HepG2 (cell line): ENCODE measurements around the gene RSL1D1. TPM values are rescaled to one million over a fixed set of nuclear protein-coding genes. Genes with fewer than 3 reads are reported as not detected.

Source experiments
- CC2D1A ChIP-seq: sonication (generic); formaldehyde crosslinking; IDR thresholded peaks from 2 replicates; pipeline ENCODE4 v1.8.1; 2023; ENCODE audit warnings: mild to moderate bottlenecking, missing genetic modification reagents
- CEBPG ChIP-seq: IDR thresholded peaks from 2 replicates; pipeline ENCODE4 v1.6.1; 2016
- CREB1 ChIP-seq, 2 experiments: fragments of 450-650 bp in 1 of 2; IDR thresholded peaks; 2 replicates each; pipeline ENCODE4 v1.6.1; 2016 to 2017; ENCODE audit warnings: control low read depth in 1 of 2, mild to moderate bottlenecking in 1 of 2, missing compliant biosample characterization in 1 of 2, missing genetic modification characterization in 1 of 2
- HMGA1 ChIP-seq: sonication (generic); formaldehyde crosslinking; conservative IDR thresholded peaks from 2 replicates; pipeline ENCODE4 v1.4.0; 2020; ENCODE audit warnings: missing genetic modification reagents
- NPAS2 ChIP-seq: sonication (generic); formaldehyde crosslinking; IDR thresholded peaks from 2 replicates; pipeline ENCODE4 v1.8.0; 2022; ENCODE audit warnings: mild to moderate bottlenecking, missing genetic modification reagents, borderline replicate concordance
- NR3C1 ChIP-seq: sonication (generic); formaldehyde crosslinking; IDR thresholded peaks from 2 replicates; pipeline ENCODE4 v1.4.0; 2020; ENCODE audit warnings: missing genetic modification reagents
- REPIN1 ChIP-seq: sonication (generic); formaldehyde crosslinking; IDR thresholded peaks from 2 replicates; pipeline ENCODE4 v1.8.0; 2022; ENCODE audit warnings: missing genetic modification reagents, low read depth, mild to moderate bottlenecking, borderline replicate concordance
- SMAD1 ChIP-seq: sonication (generic); formaldehyde crosslinking; IDR thresholded peaks from 2 replicates; pipeline ENCODE4 v1.4.0; 2020; ENCODE audit warnings: missing genetic modification reagents, low read depth, mild to moderate bottlenecking, borderline replicate concordance
- SMAD9 ChIP-seq: sonication (generic); formaldehyde crosslinking; IDR thresholded peaks from 2 replicates; pipeline ENCODE4 v1.5.1; 2020; ENCODE audit warnings: mild to moderate bottlenecking, missing genetic modification reagents
- SOX5 ChIP-seq: IDR thresholded peaks from 2 replicates; pipeline ENCODE4 v1.6.1; 2016; ENCODE audit warnings: borderline replicate concordance
- TRIM24 ChIP-seq: sonication (generic); formaldehyde crosslinking; IDR thresholded peaks from 2 replicates; pipeline ENCODE4 v1.8.0; 2022; ENCODE audit warnings: mild to moderate bottlenecking, missing genetic modification reagents
- U2AF1 ChIP-seq: fragments of 200-400 bp; formaldehyde crosslinking; optimal IDR thresholded peaks from 2 replicates; pipeline ENCODE3; 2017; ENCODE audit warnings: mild to moderate bottlenecking, low read depth, low read length
- ZNF329 ChIP-seq: sonication (generic); formaldehyde crosslinking; IDR thresholded peaks from 2 replicates; pipeline ENCODE4 v1.9.0; 2021; ENCODE audit warnings: low read depth, mild to moderate bottlenecking, missing genetic modification reagents
- ZNF451 ChIP-seq: sonication (generic); formaldehyde crosslinking; IDR thresholded peaks from 2 replicates; pipeline ENCODE4 v1.5.0; 2020; ENCODE audit warnings: mild to moderate bottlenecking, missing genetic modification reagents
- ZNF878 ChIP-seq: sonication (generic); formaldehyde crosslinking; IDR thresholded peaks from 2 replicates; pipeline ENCODE4 v1.8.1; 2023; ENCODE audit warnings: mild to moderate bottlenecking, missing genetic modification reagents, moderate library complexity
- polyA plus RNA-seq, 8 experiments: library from polyadenylated mRNA; depleted of rRNA in 3 of 8; stranded (reverse) in 7 of 8; unstranded in 1 of 8; fragments of >200 nt; fragmentation: Illumina TruSeq in 4 of 8; extraction: Trizol in 4 of 8; gene quantifications; 2 replicates each; pipeline versions ENCODE4 v1.2.1 to v1.2.3, GENCODE V29; 2011 to 2016; ENCODE audit warnings: low read depth in 4 of 8, missing spikeins in 1 of 8, mixed read lengths in 1 of 8; ENCODE audit not compliant: insufficient read depth in 1 of 8
- total RNA-seq, 5 experiments: library from RNA; depleted of rRNA; stranded (reverse); fragments of >200 nt; fragmentation: Illumina TruSeq; extraction: Trizol; gene quantifications; 2 replicates each; pipeline ENCODE4 v1.2.3, GENCODE V29; 2016; ENCODE audit warnings: low read depth in 1 of 5
- TF ChIP-seq, protein P1 (sequence below): sonication (generic); formaldehyde crosslinking; IDR thresholded peaks from 2 replicates; pipeline ENCODE4 v1.4.0; 2020; ENCODE audit warnings: low read depth, mild to moderate bottlenecking, missing genetic modification reagents
- TF ChIP-seq, protein P2 (sequence below): sonication (generic); formaldehyde crosslinking; IDR thresholded peaks from 2 replicates; pipeline ENCODE4 v1.4.0; 2020; ENCODE audit warnings: missing genetic modification reagents, borderline replicate concordance
- TF ChIP-seq, protein P3 (sequence below): sonication (generic); formaldehyde crosslinking; IDR thresholded peaks from 2 replicates; pipeline ENCODE4; 2020; ENCODE audit warnings: missing genetic modification reagents, mild to moderate bottlenecking, borderline replicate concordance

Gene RSL1D1
- total and polyA plus RNA-seq, 2 of the 13 experiments (the other 11 are each of a cell fraction or from before 2014, with no cell fraction given): 187 to 343 TPM

DNA sequence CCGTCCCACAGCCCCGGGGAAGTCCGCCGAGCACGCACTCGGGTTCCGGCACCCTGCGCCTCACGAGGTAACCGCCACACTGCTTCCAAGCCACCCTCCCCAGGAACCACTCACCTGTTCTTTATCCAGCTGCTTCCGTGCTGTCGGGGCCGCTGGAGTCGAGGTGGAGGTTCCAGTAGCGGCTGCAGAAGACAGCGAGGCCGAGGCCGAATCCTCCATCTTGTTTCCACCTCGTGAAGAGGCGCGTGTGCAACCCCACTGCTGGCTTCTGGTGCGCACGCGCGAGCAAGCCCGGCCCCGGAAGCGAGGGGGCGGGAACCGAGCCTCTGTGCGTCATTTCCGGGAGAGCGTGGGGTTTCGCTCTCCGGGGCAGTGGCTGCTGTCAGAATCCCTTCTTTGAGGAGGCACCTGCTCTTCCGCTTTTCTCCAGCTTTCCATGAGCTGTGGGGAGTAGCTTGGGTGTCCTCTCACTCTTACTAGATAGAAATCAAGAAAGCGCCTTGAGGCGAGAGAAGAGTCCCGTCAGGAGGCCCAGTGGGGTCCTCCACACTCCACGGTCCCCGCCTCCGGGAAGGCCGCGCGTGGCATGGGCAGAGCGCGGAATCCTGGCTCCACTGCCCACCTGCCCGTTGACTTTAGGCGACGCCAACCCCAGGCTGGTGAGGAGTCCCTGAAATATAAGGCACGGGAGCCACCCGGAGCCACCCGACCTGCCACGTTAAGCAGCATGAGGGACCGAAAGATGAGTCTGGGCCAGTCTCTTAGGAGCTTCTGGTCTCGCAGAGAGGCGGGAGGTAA is at the start of gene RSL1D1 (continued):
- TF ChIP-seq, protein P1, sequence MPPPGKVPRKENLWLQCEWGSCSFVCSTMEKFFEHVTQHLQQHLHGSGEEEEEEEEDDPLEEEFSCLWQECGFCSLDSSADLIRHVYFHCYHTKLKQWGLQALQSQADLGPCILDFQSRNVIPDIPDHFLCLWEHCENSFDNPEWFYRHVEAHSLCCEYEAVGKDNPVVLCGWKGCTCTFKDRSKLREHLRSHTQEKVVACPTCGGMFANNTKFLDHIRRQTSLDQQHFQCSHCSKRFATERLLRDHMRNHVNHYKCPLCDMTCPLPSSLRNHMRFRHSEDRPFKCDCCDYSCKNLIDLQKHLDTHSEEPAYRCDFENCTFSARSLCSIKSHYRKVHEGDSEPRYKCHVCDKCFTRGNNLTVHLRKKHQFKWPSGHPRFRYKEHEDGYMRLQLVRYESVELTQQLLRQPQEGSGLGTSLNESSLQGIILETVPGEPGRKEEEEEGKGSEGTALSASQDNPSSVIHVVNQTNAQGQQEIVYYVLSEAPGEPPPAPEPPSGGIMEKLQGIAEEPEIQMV (CRISPR knock-in tag): peak; percentile 95; the same call in 1 of the 2 replicates
- peak; percentile 97 for TF ChIP-seq ZNF451 (CRISPR knock-in tag)
- no peak for TF ChIP-seq HMGA1 (CRISPR knock-in tag)
- TF ChIP-seq NR3C1 (CRISPR knock-in tag): 0 out of 2 replicates have a peak, but pooled peaks have one; percentile 66
- no peak for TF ChIP-seq NPAS2
- TF ChIP-seq TRIM24: no peak
- TF ChIP-seq SMAD1 (CRISPR knock-in tag): peak; percentile 58; the same call in 1 of the 2 replicates
- TF ChIP-seq CC2D1A (CRISPR knock-in tag): peak; percentile 90
- TF ChIP-seq CREB1 (IDR thresholded peaks at IDR 0.05): peak; percentile 96
- peak; percentile 98 for TF ChIP-seq CREB1 (CRISPR knock-in tag; IDR thresholded peaks at IDR 0.05)
- peak; percentile 34; the same call in 1 of the 2 replicates for TF ChIP-seq SMAD9 (CRISPR knock-in tag)
- peak; percentile 77 for TF ChIP-seq CEBPG
- TF ChIP-seq U2AF1: peak; percentile 9
- TF ChIP-seq, protein P2, sequence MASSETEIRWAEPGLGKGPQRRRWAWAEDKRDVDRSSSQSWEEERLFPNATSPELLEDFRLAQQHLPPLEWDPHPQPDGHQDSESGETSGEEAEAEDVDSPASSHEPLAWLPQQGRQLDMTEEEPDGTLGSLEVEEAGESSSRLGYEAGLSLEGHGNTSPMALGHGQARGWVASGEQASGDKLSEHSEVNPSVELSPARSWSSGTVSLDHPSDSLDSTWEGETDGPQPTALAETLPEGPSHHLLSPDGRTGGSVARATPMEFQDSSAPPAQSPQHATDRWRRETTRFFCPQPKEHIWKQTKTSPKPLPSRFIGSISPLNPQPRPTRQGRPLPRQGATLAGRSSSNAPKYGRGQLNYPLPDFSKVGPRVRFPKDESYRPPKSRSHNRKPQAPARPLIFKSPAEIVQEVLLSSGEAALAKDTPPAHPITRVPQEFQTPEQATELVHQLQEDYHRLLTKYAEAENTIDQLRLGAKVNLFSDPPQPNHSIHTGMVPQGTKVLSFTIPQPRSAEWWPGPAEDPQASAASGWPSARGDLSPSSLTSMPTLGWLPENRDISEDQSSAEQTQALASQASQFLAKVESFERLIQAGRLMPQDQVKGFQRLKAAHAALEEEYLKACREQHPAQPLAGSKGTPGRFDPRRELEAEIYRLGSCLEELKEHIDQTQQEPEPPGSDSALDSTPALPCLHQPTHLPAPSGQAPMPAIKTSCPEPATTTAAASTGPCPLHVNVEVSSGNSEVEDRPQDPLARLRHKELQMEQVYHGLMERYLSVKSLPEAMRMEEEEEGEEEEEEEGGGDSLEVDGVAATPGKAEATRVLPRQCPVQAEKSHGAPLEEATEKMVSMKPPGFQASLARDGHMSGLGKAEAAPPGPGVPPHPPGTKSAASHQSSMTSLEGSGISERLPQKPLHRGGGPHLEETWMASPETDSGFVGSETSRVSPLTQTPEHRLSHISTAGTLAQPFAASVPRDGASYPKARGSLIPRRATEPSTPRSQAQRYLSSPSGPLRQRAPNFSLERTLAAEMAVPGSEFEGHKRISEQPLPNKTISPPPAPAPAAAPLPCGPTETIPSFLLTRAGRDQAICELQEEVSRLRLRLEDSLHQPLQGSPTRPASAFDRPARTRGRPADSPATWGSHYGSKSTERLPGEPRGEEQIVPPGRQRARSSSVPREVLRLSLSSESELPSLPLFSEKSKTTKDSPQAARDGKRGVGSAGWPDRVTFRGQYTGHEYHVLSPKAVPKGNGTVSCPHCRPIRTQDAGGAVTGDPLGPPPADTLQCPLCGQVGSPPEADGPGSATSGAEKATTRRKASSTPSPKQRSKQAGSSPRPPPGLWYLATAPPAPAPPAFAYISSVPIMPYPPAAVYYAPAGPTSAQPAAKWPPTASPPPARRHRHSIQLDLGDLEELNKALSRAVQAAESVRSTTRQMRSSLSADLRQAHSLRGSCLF (CRISPR knock-in tag): peak; percentile 81; the same call in 1 of the 2 replicates
- TF ChIP-seq SOX5: no peak; the same call in 1 of the 2 replicates
- TF ChIP-seq, protein P3, sequence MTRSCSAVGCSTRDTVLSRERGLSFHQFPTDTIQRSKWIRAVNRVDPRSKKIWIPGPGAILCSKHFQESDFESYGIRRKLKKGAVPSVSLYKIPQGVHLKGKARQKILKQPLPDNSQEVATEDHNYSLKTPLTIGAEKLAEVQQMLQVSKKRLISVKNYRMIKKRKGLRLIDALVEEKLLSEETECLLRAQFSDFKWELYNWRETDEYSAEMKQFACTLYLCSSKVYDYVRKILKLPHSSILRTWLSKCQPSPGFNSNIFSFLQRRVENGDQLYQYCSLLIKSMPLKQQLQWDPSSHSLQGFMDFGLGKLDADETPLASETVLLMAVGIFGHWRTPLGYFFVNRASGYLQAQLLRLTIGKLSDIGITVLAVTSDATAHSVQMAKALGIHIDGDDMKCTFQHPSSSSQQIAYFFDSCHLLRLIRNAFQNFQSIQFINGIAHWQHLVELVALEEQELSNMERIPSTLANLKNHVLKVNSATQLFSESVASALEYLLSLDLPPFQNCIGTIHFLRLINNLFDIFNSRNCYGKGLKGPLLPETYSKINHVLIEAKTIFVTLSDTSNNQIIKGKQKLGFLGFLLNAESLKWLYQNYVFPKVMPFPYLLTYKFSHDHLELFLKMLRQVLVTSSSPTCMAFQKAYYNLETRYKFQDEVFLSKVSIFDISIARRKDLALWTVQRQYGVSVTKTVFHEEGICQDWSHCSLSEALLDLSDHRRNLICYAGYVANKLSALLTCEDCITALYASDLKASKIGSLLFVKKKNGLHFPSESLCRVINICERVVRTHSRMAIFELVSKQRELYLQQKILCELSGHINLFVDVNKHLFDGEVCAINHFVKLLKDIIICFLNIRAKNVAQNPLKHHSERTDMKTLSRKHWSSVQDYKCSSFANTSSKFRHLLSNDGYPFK: peak; percentile 98
- TF ChIP-seq ZNF878 (CRISPR knock-in tag): 0 out of 2 replicates have a peak, but pooled peaks have one; percentile 7
- TF ChIP-seq ZNF329 (CRISPR knock-in tag): no peak
- TF ChIP-seq REPIN1 (CRISPR knock-in tag): peak; percentile 76
